ENCODE results near the gene ADAMTS9.

Gene ADAMTS9

GRCh38 chr3:64676831-64677230 lies 11.0 kb downstream of the ADAMTS9 start:
- Histone ChIP-seq H3K4me3 (replicated peaks; ENCODE audit: insufficient read depth, low read length) (no peak overlapping the region), H3K27ac (replicated peaks) (no peak overlapping the region), H3K27me3 (ENCODE audit: insufficient read depth, poor library complexity, severe bottlenecking) (no peaks in the 10 kb centered on the region)
- TF ChIP-seq SPI1 (IDR thresholded peaks at IDR 0.05; ENCODE audit: borderline replicate concordance, low read depth) (no peak), REST (IDR thresholded peaks at IDR 0.05; ENCODE audit: insufficient replicate concordance, low read depth) (no peak), CTCF (IDR thresholded peaks at IDR 0.05; ENCODE audit: insufficient read depth, low read length) (no peak), POLR2AphosphoS5 (IDR thresholded peaks at IDR 0.05; ENCODE audit: low read depth) (no peak), GABPA (IDR thresholded peaks at IDR 0.05; ENCODE audit: low read depth) (no peak)
- no peak for DNase-seq (ENCODE audit: low read depth in 1 of 2, low spot score in 1 of 2)

- Histone ChIP-seq H3K4me3 (replicated peaks; ENCODE audit: insufficient read depth, low read length) (no peak overlapping the region), H3K27ac (replicated peaks) (no peak overlapping the region), H3K27me3 (ENCODE audit: insufficient read depth, poor library complexity, severe bottlenecking) (no peaks in the 10 kb centered on the region)
- DNase-seq (ENCODE audit: low read depth in 1 of 2, low spot score in 1 of 2) = no peak
- TF ChIP-seq REST (IDR thresholded peaks at IDR 0.05; ENCODE audit: insufficient replicate concordance, low read depth) = no peak
- TF ChIP-seq CTCF (IDR thresholded peaks at IDR 0.05; ENCODE audit: insufficient read depth, low read length) = no peak
- TF ChIP-seq POLR2AphosphoS5 (IDR thresholded peaks at IDR 0.05; ENCODE audit: low read depth) = no peak
- TF ChIP-seq GABPA (IDR thresholded peaks at IDR 0.05; ENCODE audit: low read depth) = no peak
- TF ChIP-seq SPI1 (IDR thresholded peaks at IDR 0.05; ENCODE audit: borderline replicate concordance, low read depth) = no peak
Measured at GRCh38 chr3:64675687-64676247, 12.0 kb downstream of the ADAMTS9 start.

GRCh38 chr3:64674591-64675076 lies 13.2 kb downstream of the ADAMTS9 start:
- no peak for DNase-seq (ENCODE audit: low read depth in 1 of 2, low spot score in 1 of 2)
- Histone ChIP-seq H3K27me3 (ENCODE audit: insufficient read depth, poor library complexity, severe bottlenecking) (no peaks in the 10 kb centered on the region), H3K4me3 (replicated peaks; ENCODE audit: insufficient read depth, low read length) (no peak overlapping the region), H3K27ac (replicated peaks) (no peak overlapping the region)
- TF ChIP-seq GABPA (IDR thresholded peaks at IDR 0.05; ENCODE audit: low read depth) = no peak
- TF ChIP-seq CTCF (IDR thresholded peaks at IDR 0.05; ENCODE audit: insufficient read depth, low read length) = no peak
- no peak for TF ChIP-seq SPI1 (IDR thresholded peaks at IDR 0.05; ENCODE audit: borderline replicate concordance, low read depth)
